ENCODE results near the gene RAB40C. TPM values are rescaled to one million over a fixed set of nuclear protein-coding genes. Genes with fewer than 3 reads are reported as not detected.
A peak's percentile ranks its signal among the peaks of the same experiment; 100 is the strongest.

Gene RAB40C
- total RNA-seq, 2 experiments from 2014 or later, result 13.3 to 17.6 TPM

- Mint-ChIP-seq H3K36me3 (ENCODE audit: low read depth) (no peaks in the 10 kb centered on the region), H3K27ac (no peak overlapping the region), H3K4me1 (peaks cover 10% of the 10 kb centered on the region), H3K27me3 (peaks cover 13% of the 10 kb centered on the region), H3K4me3 (no peak overlapping the region), H3K9me3 (no peaks in the 10 kb centered on the region)
- CTCF ChIA-PET, result interaction anchor here (0.6 to 0.9 kb wide), 2 partner anchors 15 to 35 kb away, joined by 3 read pairs; partner anchors contain the start of gene CAPN15
- POLR2A ChIA-PET, result no interaction called here
- no peak for DNase-seq
These were observed 27.6 kb upstream of the RAB40C start for GRCh38 chr16:561957-562938.

GRCh38 chr16:563072-563644 lies 26.7 kb upstream of the RAB40C start:
- DNase-seq, result no peak
- Mint-ChIP-seq H3K27ac (no peak overlapping the region), H3K27me3 (peaks cover 13% of the 10 kb centered on the region), H3K9me3 (no peaks in the 10 kb centered on the region), H3K36me3 (ENCODE audit: low read depth) (no peaks in the 10 kb centered on the region), H3K4me1 (peaks cover 10% of the 10 kb centered on the region), H3K4me3 (no peak overlapping the region)
- POLR2A ChIA-PET, result no interaction called here
- CTCF ChIA-PET, result no interaction called here

GRCh38 chr16:564690-565418 lies 25.0 kb upstream of the RAB40C start:
- H3K4me3 Mint-ChIP-seq, result no peak overlapping the region
- DNase-seq, result no peak
- no peak overlapping the region for H3K27ac Mint-ChIP-seq
- peaks cover 6% of the 10 kb centered on the region for H3K27me3 Mint-ChIP-seq
- H3K4me1 Mint-ChIP-seq, result peaks cover 17% of the 10 kb centered on the region
- no peaks in the 10 kb centered on the region for H3K9me3 Mint-ChIP-seq
- no peaks in the 10 kb centered on the region for H3K36me3 Mint-ChIP-seq (ENCODE audit: low read depth)
- ChIA-PET CTCF (no interaction called here), POLR2A (no interaction called here)

GRCh38 chr16:565419-566330 lies 24.2 kb upstream of the RAB40C start:
- Mint-ChIP-seq H3K27ac (peak overlapping the region; percentile 13), H3K4me3 (no peak overlapping the region), H3K9me3 (no peaks in the 10 kb centered on the region), H3K36me3 (ENCODE audit: low read depth) (no peaks in the 10 kb centered on the region), H3K4me1 (peaks cover 18% of the 10 kb centered on the region), H3K27me3 (peaks cover 6% of the 10 kb centered on the region)
- DNase-seq, result no peak
- ChIA-PET POLR2A (no interaction called here), CTCF (interaction anchor here (1.4 kb wide), 1 partner anchor 8 kb away, joined by 3 read pairs; no protein-coding TSS in a partner anchor)

- Mint-ChIP-seq H3K9me3 (no peaks in the 10 kb centered on the region), H3K36me3 (ENCODE audit: low read depth) (no peaks in the 10 kb centered on the region)
- peak; percentile 75 for DNase-seq
These were observed 23.1 kb upstream of the RAB40C start, which contains the start of gene NHLRC4 for GRCh38 chr16:566475-567372. Gene NHLRC4, plus strand, starts transcription at chr16:567005. Its CDS starts 1,043 bp downstream, at chr16:568048.

GRCh38 chr16:567373-568256 lies 22.3 kb upstream of the RAB40C start:
- Mint-ChIP-seq H3K4me3 (peak overlapping the region; percentile 60), H3K36me3 (ENCODE audit: low read depth) (no peaks in the 10 kb centered on the region), H3K27me3 (peaks cover 2% of the 10 kb centered on the region), H3K27ac (peak overlapping the region; percentile 86), H3K9me3 (no peaks in the 10 kb centered on the region), H3K4me1 (peaks cover 31% of the 10 kb centered on the region)
- CTCF ChIA-PET, result interaction anchor here (0.5 to 1.2 kb wide), 2 partner anchors 9 to 17 kb away, joined by 3 to 4 read pairs; no protein-coding TSS in a partner anchor
- no peak for DNase-seq
- POLR2A ChIA-PET, result no interaction called here

More at GRCh38 chr16:566475-567372, 23.1 kb upstream of the RAB40C start, which contains the start of gene NHLRC4:
- peak within 1 kb of the TSS; percentile 86 for H3K27ac Mint-ChIP-seq
- CTCF ChIA-PET, result interaction anchor here (0.7 to 1.4 kb wide), 3 partner anchors 9 to 1357 kb away, joined by 3 to 4 read pairs (median 3); no protein-coding TSS in a partner anchor
- POLR2A ChIA-PET, result no interaction called here
- H3K27me3 Mint-ChIP-seq, result peaks cover 6% of the 10 kb centered on the region
- H3K4me1 Mint-ChIP-seq, result peaks cover 28% of the 10 kb centered on the region
- H3K4me3 Mint-ChIP-seq, result peak within 1 kb of the TSS; percentile 60

GRCh38 chr16:568401-569258 lies 21.2 kb upstream of the RAB40C start:
- Mint-ChIP-seq H3K4me1 (peaks cover 31% of the 10 kb centered on the region), H3K27me3 (no peaks in the 10 kb centered on the region), H3K27ac (peak overlapping the region; percentile 93), H3K4me3 (peak overlapping the region; percentile 83), H3K36me3 (ENCODE audit: low read depth) (no peaks in the 10 kb centered on the region), H3K9me3 (no peaks in the 10 kb centered on the region)
- ChIA-PET POLR2A (no interaction called here), CTCF (interaction anchor here (0.5 kb wide), 1 partner anchor 8 kb away, joined by 4 read pairs; no protein-coding TSS in a partner anchor)
- DNase-seq, result no peak

- peak within 1 kb of the TSS; percentile 83 for H3K4me3 Mint-ChIP-seq
- CTCF ChIA-PET, result no interaction called here
- H3K27ac Mint-ChIP-seq, result peak within 1 kb of the TSS; percentile 93
- H3K27me3 Mint-ChIP-seq, result no peaks in the 10 kb centered on the region
- peaks cover 31% of the 10 kb centered on the region for H3K4me1 Mint-ChIP-seq
- POLR2A ChIA-PET, result no interaction called here
- H3K9me3 Mint-ChIP-seq, result no peaks in the 10 kb centered on the region
- DNase-seq, result peak; percentile 63
- no peaks in the 10 kb centered on the region for H3K36me3 Mint-ChIP-seq (ENCODE audit: low read depth)
These were observed 20.2 kb upstream of the RAB40C start, which contains the start of gene PIGQ for GRCh38 chr16:569445-570254. Gene PIGQ, plus strand, starts transcription at chr16:569968. Its CDS starts 4,107 bp downstream, at chr16:574075.

- H3K36me3 Mint-ChIP-seq (ENCODE audit: low read depth), result no peaks in the 10 kb centered on the region
- CTCF ChIA-PET, result no interaction called here
- DNase-seq, result no peak
- POLR2A ChIA-PET, result no interaction called here
- H3K4me1 Mint-ChIP-seq, result peaks cover 21% of the 10 kb centered on the region
- no peak overlapping the region for H3K4me3 Mint-ChIP-seq
- no peak overlapping the region for H3K27ac Mint-ChIP-seq
- H3K27me3 Mint-ChIP-seq, result no peaks in the 10 kb centered on the region
- H3K9me3 Mint-ChIP-seq, result no peaks in the 10 kb centered on the region
These were observed 16.8 kb upstream of the RAB40C start for GRCh38 chr16:572865-573650.
